ENCODE data around the gene IQSEC3. TPM values are rescaled to one million over a fixed set of nuclear protein-coding genes. Genes with fewer than 3 reads are reported as not detected.

IQSEC3 gene
- total RNA-seq, 2 donors from 2014 or later: 0.39 to 0.67 TPM

DNA sequence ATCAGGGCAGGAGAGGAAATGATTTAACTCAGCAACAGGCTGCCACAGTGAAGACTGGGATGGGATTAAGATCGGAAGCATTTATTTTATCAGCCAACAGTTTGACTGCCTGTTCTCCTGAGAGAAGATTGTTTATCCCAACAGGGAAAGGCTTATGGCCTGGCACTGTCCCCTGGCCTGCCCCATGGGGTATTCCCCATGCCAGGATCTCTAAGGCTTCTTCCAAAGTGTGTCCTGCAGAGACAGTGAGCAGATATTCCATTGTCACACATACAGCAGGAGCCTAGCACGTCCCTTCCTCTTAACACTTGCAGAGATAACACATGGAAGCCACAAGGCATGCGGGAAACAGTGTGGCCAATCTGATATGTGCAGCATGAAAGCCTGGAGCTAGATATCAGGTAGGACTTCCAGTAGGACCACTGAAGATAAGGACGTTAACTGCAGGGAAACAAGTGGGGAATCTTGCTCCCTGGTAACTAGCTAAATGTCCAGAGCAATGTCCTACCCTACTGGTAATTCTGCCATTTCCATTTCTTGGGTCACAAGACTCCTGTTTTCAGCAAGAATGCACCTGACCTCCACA, 48.2 kb downstream of the IQSEC3 start:
- TF ChIP-seq CTCF (IDR thresholded peaks at IDR 0.05): no peak
- Histone ChIP-seq H3K36me3 (no peaks in the 10 kb centered on the region), H3K27me3 (no peaks in the 10 kb centered on the region), H3K4me1 (no peaks in the 10 kb centered on the region), H3K9me3 (no peaks in the 10 kb centered on the region), H3K27ac (no peak overlapping the region), H3K4me3 (no peak overlapping the region)
- no peak for DNase-seq (ENCODE audit: low spot score)

DNA sequence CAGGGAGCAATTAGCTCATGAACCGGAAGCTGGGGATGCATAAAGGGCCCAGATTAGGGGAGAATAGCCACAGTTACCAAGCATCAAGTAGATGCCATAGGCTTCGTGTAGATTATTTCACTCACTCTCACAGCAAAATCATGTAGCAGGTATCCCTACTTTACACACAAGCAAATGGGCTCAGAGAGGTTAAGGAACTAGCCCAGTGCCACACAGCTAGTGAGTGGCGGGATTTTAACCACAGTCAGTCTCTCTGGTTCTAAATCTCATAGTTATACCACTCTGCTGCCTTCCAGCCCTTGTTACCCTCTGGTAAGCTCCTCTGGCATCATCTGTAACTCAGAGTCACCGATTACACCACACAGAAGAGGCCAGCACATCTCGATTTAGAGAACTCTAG, 49.0 kb downstream of the IQSEC3 start:
- H3K27ac ChIP-seq: no peak overlapping the region
- no peaks in the 10 kb centered on the region for H3K36me3 ChIP-seq
- no peaks in the 10 kb centered on the region for H3K9me3 ChIP-seq
- no peak for DNase-seq (ENCODE audit: low spot score)
- H3K27me3 ChIP-seq: no peaks in the 10 kb centered on the region
- no peaks in the 10 kb centered on the region for H3K4me1 ChIP-seq
- H3K4me3 ChIP-seq: no peak overlapping the region
- TF ChIP-seq CTCF (IDR thresholded peaks at IDR 0.05): no peak

DNA sequence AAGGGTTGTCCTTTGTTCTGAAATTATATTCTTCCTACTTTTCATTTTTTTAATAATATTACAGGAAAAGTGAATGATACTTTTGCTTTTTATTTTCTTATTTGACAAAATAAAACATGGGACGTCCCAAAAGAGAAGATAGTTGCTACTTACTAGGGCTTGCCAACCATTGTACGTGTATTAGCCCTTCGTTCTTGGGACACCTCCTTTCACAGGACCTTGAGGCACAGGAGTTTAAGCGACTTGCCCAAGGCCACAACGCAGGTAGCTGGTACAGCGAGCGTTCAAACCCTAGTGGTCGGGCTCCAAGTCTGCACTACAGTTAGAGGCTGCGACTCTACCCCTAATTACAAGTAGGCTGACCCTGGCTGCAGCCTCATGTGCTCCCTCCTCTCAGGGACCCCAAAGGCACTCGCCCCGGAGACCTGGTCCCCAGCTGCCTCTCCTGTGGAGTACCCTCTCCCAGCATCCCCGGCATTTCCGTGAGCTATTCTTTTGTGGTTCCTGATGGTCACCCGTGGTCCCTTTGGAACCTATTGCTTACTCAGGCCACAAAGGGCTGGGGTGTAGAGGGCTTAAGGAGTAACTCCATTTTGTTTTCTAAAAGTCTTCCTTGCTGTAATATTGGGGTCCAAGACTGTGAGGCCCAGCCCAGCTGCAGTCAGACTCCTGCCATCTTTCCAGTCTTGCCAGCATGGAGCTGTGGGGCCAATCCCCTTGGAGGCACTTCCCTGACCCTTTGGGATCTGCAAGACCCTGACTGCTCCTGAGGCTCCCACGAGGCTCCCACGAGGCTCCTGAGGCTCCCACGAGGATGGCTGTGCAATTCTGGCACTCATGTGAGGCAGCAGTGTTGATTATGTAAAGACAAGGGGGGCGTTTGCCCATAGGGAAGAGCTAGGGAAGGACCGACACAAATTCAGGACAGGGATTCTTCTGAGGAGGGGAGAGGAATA, 49.7 kb downstream of the IQSEC3 start:
- no peak overlapping the region for H3K27ac ChIP-seq
- H3K4me1 ChIP-seq: no peaks in the 10 kb centered on the region
- H3K27me3 ChIP-seq: no peaks in the 10 kb centered on the region
- no peaks in the 10 kb centered on the region for H3K36me3 ChIP-seq
- TF ChIP-seq CTCF (IDR thresholded peaks at IDR 0.05): no peak
- no peaks in the 10 kb centered on the region for H3K9me3 ChIP-seq
- no peak for DNase-seq (ENCODE audit: low spot score)
- H3K4me3 ChIP-seq: no peak overlapping the region

DNA sequence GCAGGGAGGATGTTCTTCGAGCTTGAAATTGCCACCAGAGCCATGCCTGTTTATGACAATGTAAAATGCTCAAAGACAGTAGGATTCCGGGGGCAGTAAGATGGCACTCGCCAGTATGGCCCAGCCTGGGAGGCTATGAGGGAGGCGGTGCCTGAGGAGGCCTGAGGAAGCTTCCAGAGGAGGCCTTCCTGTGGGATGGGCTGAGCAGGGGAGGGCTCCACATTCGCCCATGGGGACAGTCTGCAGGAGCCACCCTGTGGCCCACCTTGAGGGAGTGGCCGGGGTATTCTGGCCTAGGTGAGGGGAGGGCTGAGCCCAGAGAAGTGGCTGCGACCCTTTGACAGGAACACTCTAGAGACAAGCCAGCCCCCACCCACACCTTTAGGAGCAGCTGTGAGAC, 50.7 kb downstream of the IQSEC3 start:
- no peak for TF ChIP-seq CTCF (IDR thresholded peaks at IDR 0.05)
- Histone ChIP-seq H3K27ac (no peak overlapping the region), H3K27me3 (no peaks in the 10 kb centered on the region), H3K4me3 (no peak overlapping the region), H3K4me1 (no peaks in the 10 kb centered on the region), H3K9me3 (no peaks in the 10 kb centered on the region), H3K36me3 (no peaks in the 10 kb centered on the region)
- no peak for DNase-seq (ENCODE audit: low spot score)

DNA sequence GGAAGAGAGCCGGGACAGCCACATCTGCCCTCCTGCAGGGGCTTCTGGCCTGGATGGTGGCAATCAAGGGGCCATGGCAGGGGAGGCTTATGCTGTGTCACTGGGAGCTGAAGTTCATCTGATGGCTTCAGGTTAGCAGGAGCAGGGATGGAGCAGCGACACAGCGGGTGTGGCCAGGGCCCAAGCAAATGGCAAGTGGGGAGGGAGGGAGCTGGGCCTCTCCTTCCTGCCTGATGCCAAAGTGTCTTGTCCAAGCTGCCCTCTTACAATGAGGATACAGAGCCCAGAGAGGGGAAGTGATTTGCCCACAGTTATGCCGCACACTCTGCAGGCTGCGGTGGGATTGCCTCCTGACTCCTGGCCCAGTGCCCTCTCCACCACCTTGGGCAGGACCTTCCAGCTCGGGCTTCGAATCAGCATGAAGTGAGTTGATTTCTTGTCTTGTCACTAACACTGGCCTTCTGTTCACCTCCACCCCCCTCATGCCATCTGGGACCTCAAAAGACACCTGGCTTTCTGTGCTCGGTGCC, 51.3 kb downstream of the IQSEC3 start:
- Histone ChIP-seq H3K27me3 (no peaks in the 10 kb centered on the region), H3K27ac (no peak overlapping the region), H3K9me3 (no peaks in the 10 kb centered on the region)

More for the DNA sequence above, 51.3 kb downstream of the IQSEC3 start:
- DNase-seq (ENCODE audit: low spot score): no peak
- TF ChIP-seq CTCF (IDR thresholded peaks at IDR 0.05): no peak
- Histone ChIP-seq H3K4me1 (no peaks in the 10 kb centered on the region), H3K36me3 (no peaks in the 10 kb centered on the region), H3K4me3 (no peak overlapping the region)
